RWPE2 (cell line): Measurements from ENCODE around the gene COL6A1.

Source experiments
- ATAC-seq: fragments of 200-7000 bp; cut with Tn5 transposase; 3 replicates; pipeline ENCODE4 v1.9.1; 2021; ENCODE audit warnings: low read depth
- DNase-seq: peaks from one replicate; pipeline ENCODE4 v3.0.0-alpha.2; 2020; ENCODE audit warnings: low spot score
- H3K27ac ChIP-seq: fragments of 450-650 bp; 2 replicates; pipeline ENCODE4 v1.5.1; 2017; ENCODE audit warnings: mild to moderate bottlenecking; ENCODE audit not compliant: poor library complexity, severe bottlenecking
- H3K27me3 ChIP-seq: fragments of 250-450 bp; sonication (Bioruptor Pico); 2 replicates; pipeline ENCODE4 v1.5.1; 2021; ENCODE audit warnings: mild to moderate bottlenecking, moderate library complexity; ENCODE audit not compliant: insufficient read depth, poor library complexity, severe bottlenecking
- H3K36me3 ChIP-seq: fragments of 250-450 bp; sonication (Bioruptor Pico); 2 replicates; pipeline ENCODE4 v1.5.1; 2020; ENCODE audit warnings: low read depth, mild to moderate bottlenecking, moderate library complexity
- H3K4me1 ChIP-seq: fragments of 250-450 bp; sonication (Bioruptor Pico); 2 replicates; pipeline ENCODE4 v1.5.1; 2021; ENCODE audit warnings: mild to moderate bottlenecking, moderate library complexity; ENCODE audit not compliant: insufficient read depth, poor library complexity, severe bottlenecking
- H3K4me3 ChIP-seq: fragments of 250-450 bp; sonication (Bioruptor Pico); 2 replicates; pipeline ENCODE4 v1.5.1; 2021; ENCODE audit warnings: mild to moderate bottlenecking, moderate library complexity; ENCODE audit not compliant: severe bottlenecking
- H3K9me3 ChIP-seq: fragments of 250-450 bp; sonication (Bioruptor Pico); 2 replicates; pipeline ENCODE4 v1.5.1; 2021; ENCODE audit warnings: mild to moderate bottlenecking, moderate library complexity; ENCODE audit not compliant: severe bottlenecking
- TF ChIP-seq, protein P1 (sequence below): fragments of 450-650 bp; IDR thresholded peaks from one replicate; pipeline ENCODE4 v1.5.1; 2017; ENCODE audit warnings: mild to moderate bottlenecking, moderate library complexity; ENCODE audit not compliant: poor library complexity, severe bottlenecking

Gene COL6A1

GRCh38 chr21:45999581-46000181 is 18.1 kb downstream of the COL6A1 start:
- H3K4me3 ChIP-seq: no peak overlapping the region
- DNase-seq (no peak), ATAC-seq (no peak)
- H3K27ac ChIP-seq: no peak overlapping the region
- H3K9me3 ChIP-seq: no peaks in the 10 kb centered on the region
- no peaks in the 10 kb centered on the region for H3K36me3 ChIP-seq
- TF ChIP-seq, protein P1, sequence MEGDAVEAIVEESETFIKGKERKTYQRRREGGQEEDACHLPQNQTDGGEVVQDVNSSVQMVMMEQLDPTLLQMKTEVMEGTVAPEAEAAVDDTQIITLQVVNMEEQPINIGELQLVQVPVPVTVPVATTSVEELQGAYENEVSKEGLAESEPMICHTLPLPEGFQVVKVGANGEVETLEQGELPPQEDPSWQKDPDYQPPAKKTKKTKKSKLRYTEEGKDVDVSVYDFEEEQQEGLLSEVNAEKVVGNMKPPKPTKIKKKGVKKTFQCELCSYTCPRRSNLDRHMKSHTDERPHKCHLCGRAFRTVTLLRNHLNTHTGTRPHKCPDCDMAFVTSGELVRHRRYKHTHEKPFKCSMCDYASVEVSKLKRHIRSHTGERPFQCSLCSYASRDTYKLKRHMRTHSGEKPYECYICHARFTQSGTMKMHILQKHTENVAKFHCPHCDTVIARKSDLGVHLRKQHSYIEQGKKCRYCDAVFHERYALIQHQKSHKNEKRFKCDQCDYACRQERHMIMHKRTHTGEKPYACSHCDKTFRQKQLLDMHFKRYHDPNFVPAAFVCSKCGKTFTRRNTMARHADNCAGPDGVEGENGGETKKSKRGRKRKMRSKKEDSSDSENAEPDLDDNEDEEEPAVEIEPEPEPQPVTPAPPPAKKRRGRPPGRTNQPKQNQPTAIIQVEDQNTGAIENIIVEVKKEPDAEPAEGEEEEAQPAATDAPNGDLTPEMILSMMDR: no peak
- no peaks in the 10 kb centered on the region for H3K27me3 ChIP-seq
- no peaks in the 10 kb centered on the region for H3K4me1 ChIP-seq

DNA sequence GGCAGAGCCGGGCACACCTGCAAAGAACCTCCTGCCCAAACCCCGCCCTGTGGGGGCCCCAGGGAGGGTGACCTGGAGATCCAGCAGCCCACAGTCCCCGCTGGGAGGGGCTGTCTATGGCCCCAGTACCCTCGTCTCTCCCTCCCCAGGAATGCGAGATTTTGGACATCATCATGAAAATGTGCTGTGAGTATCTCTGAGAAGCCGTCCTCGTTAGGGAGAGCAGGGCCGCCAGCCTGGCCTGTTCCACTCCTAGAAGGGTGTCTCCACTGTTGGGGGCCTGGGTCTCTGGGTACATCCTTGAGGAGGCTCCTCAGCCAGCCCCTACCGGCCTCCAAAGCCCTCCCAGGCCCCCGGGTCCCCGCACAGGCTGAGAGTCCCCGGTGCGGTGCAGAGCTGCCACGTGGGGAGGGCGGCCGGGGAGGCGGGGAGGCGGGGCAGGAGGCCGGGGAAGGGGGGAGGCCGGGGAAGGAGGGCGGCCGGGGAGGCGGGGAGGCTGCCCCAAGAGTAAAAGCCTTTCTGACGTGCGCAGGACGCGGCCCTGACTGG is 18.7 kb downstream of the COL6A1 start:
- Histone ChIP-seq H3K27ac (no peak overlapping the region), H3K36me3 (no peaks in the 10 kb centered on the region)
- TF ChIP-seq, protein P1: no peak

DNA sequence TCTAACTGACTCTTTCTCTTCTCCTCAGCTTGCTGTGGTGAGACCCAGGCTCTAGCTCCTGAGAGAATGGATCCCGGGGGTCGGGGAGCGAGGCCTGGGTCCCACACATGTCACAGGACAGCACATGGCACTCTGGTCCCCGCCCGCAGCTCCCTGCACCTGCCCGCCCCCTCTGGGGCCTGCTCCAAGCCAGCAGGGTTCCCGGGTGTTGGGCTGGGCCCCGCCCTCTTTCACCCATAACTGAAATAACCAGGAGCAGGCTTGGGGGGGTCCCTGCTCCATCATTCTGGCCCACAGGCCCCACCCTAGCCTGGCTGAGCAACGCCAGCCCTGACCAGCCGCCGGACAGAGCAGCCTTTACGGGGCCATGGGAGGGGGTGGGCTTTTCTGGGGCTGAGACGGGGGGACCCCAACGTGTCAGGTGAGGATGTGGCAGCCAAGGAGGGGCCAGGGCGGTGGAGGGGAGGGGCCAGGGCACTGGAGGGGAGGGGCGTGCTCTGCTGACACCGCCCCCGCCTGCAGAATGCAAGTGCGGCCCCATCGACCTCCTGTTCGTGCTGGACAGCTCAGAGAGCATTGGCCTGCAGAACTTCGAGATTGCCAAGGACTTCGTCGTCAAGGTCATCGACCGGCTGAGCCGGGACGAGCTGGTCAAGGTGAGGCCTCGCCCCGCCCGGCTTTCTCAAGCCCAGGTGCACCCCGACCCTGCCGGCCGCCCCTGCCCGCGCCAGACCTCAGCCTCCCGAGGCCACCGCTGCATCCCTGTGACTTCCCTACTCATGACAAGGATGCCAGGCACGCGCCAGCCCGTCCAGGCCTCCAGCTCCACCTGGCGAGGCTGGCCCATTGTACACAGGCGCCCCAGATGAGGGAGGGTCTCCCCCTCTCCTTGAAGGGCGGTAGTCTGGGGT is 19.4 kb downstream of the COL6A1 start:
- ATAC-seq: peak; percentile 17; the same call in 1 of the 3 replicates
- Histone ChIP-seq H3K9me3 (no peaks in the 10 kb centered on the region), H3K27me3 (no peaks in the 10 kb centered on the region), H3K27ac (no peak overlapping the region), H3K4me3 (no peak overlapping the region), H3K4me1 (no peaks in the 10 kb centered on the region), H3K36me3 (no peaks in the 10 kb centered on the region)
- TF ChIP-seq, protein P1: no peak
- peak; percentile 56 for DNase-seq

More for the DNA sequence above, 18.7 kb downstream of the COL6A1 start:
- Histone ChIP-seq H3K4me3 (no peak overlapping the region), H3K27me3 (no peaks in the 10 kb centered on the region), H3K9me3 (no peaks in the 10 kb centered on the region), H3K4me1 (no peaks in the 10 kb centered on the region)
- ATAC-seq (no peak), DNase-seq (no peak)

GRCh38 chr21:46001821-46002681 is 20.5 kb downstream of the COL6A1 start:
- Histone ChIP-seq H3K9me3 (no peaks in the 10 kb centered on the region), H3K36me3 (no peaks in the 10 kb centered on the region), H3K4me1 (no peaks in the 10 kb centered on the region), H3K27me3 (no peaks in the 10 kb centered on the region), H3K27ac (no peak overlapping the region), H3K4me3 (no peak overlapping the region)
- DNase-seq (peak; percentile 57), ATAC-seq (no peak)
- TF ChIP-seq, protein P1: no peak
